Neural cell (in vitro differentiated cells): Measurements from ENCODE around the gene HHIP.

Experiments used
- CTCF ChIP-seq: fragments of 450-650 bp; IDR thresholded peaks from 2 replicates; pipeline ENCODE4 v1.5.1; 2014; ENCODE audit warnings: antibody characterized with exemption, mild to moderate bottlenecking, moderate library complexity; ENCODE audit not compliant: poor library complexity, severe bottlenecking
- EP300 ChIP-seq: fragments of 450-650 bp; conservative IDR thresholded peaks from 2 replicates; pipeline ENCODE4 v1.6.1; 2014; ENCODE audit warnings: antibody characterized with exemption, mild to moderate bottlenecking, moderate library complexity; ENCODE audit not compliant: poor library complexity, severe bottlenecking
- EZH2 ChIP-seq: fragments of 200-600, 300-800 bp; shearing (Covaris generic), sonication (generic); IDR thresholded peaks from 2 replicates; pipeline ENCODE4 v1.6.1; 2014; ENCODE audit warnings: antibody characterized with exemption, low read length, borderline replicate concordance, mild to moderate bottlenecking; ENCODE audit not compliant: insufficient read depth, poor library complexity, severe bottlenecking
- POLR2AphosphoS5 ChIP-seq: IDR thresholded peaks from 2 replicates; pipeline ENCODE4 v1.6.1; 2012
- REST ChIP-seq: IDR thresholded peaks from 2 replicates; pipeline ENCODE4 v1.6.1; 2012; ENCODE audit warnings: borderline replicate concordance

- TF ChIP-seq CTCF (no peak), POLR2AphosphoS5 (no peak), EZH2 (no peak), REST (no peak), EP300 (no peak)
Observed at GRCh38 chr4:144712775-144713174, 66.8 kb downstream of the HHIP start.
